Measurements from ENCODE around the gene GC. TPM values are rescaled to one million over a fixed set of nuclear protein-coding genes. Genes with fewer than 3 reads are reported as not detected.

GC gene
- total RNA-seq, 2 experiments from 2014 or later, result not detected

- DNase-seq, result no peak
- Mint-ChIP-seq H3K27ac (no peak overlapping the region), H3K27me3 (no peaks in the 10 kb centered on the region), H3K4me3 (no peak overlapping the region), H3K4me1 (ENCODE audit: low read depth) (no peaks in the 10 kb centered on the region), H3K9me3 (no peaks in the 10 kb centered on the region), H3K36me3 (ENCODE audit: low read depth) (no peaks in the 10 kb centered on the region)
- CTCF ChIA-PET, result no interaction called here
- ATAC-seq (ENCODE audit: poor library complexity), result no peak
- intact Hi-C loops (cut with DNase I, micrococcal nuclease), result no loop called here
- H3K27me3 ChIP-seq (ENCODE audit: control insufficient read depth in 1 of 2, insufficient read depth in 2 of 2, low read length in 2 of 2), result no peaks in the 10 kb centered on the region
- H3K4me3 ChIP-seq (ENCODE audit: low read length), result no peak overlapping the region
- H3K4me1 ChIP-seq (ENCODE audit: insufficient read depth, low read length), result no peaks in the 10 kb centered on the region
- POLR2A ChIA-PET, result no interaction called here
- no peak for TF ChIP-seq CTCF (IDR thresholded peaks at IDR 0.05)
- no peak overlapping the region for H3K27ac ChIP-seq (ENCODE audit: low read depth in 1 of 2, low read length in 2 of 2)
- no peaks in the 10 kb centered on the region for H3K36me3 ChIP-seq (ENCODE audit: insufficient read depth, low read length)
- H3K9me3 ChIP-seq (ENCODE audit: control insufficient read depth in 1 of 2, insufficient read depth in 1 of 2, low read length in 2 of 2), result no peaks in the 10 kb centered on the region
These were observed 46.8 kb upstream of the GC start for GRCh38 chr4:71830497-71831190.

- Histone ChIP-seq H3K4me3 (ENCODE audit: low read length) (no peak overlapping the region), H3K36me3 (ENCODE audit: insufficient read depth, low read length) (no peaks in the 10 kb centered on the region), H3K27ac (ENCODE audit: low read depth in 1 of 2, low read length in 2 of 2) (no peak overlapping the region), H3K9me3 (ENCODE audit: control insufficient read depth in 1 of 2, insufficient read depth in 1 of 2, low read length in 2 of 2) (no peaks in the 10 kb centered on the region), H3K4me1 (ENCODE audit: insufficient read depth, low read length) (no peaks in the 10 kb centered on the region), H3K27me3 (ENCODE audit: control insufficient read depth in 1 of 2, insufficient read depth in 2 of 2, low read length in 2 of 2) (no peaks in the 10 kb centered on the region)
- no peak for TF ChIP-seq CTCF (IDR thresholded peaks at IDR 0.05)
- intact Hi-C loops (cut with DNase I, micrococcal nuclease), result no loop called here
- Mint-ChIP-seq H3K4me1 (ENCODE audit: low read depth) (no peaks in the 10 kb centered on the region), H3K36me3 (ENCODE audit: low read depth) (no peaks in the 10 kb centered on the region), H3K27me3 (no peaks in the 10 kb centered on the region), H3K27ac (no peak overlapping the region), H3K9me3 (no peaks in the 10 kb centered on the region), H3K4me3 (no peak overlapping the region)
- no peak for ATAC-seq (ENCODE audit: poor library complexity)
- CTCF ChIA-PET, result no interaction called here
- no peak for DNase-seq
- POLR2A ChIA-PET, result no interaction called here
These were observed 44.6 kb upstream of the GC start for GRCh38 chr4:71828470-71828869.

- Histone ChIP-seq H3K4me3 (ENCODE audit: low read length) (no peak overlapping the region), H3K27me3 (ENCODE audit: control insufficient read depth in 1 of 2, insufficient read depth in 2 of 2, low read length in 2 of 2) (no peaks in the 10 kb centered on the region), H3K9me3 (ENCODE audit: control insufficient read depth in 1 of 2, insufficient read depth in 1 of 2, low read length in 2 of 2) (no peaks in the 10 kb centered on the region), H3K27ac (ENCODE audit: low read depth in 1 of 2, low read length in 2 of 2) (no peak overlapping the region), H3K36me3 (ENCODE audit: insufficient read depth, low read length) (no peaks in the 10 kb centered on the region), H3K4me1 (ENCODE audit: insufficient read depth, low read length) (no peaks in the 10 kb centered on the region)
- ChIA-PET CTCF (no interaction called here), POLR2A (no interaction called here)
- no peaks in the 10 kb centered on the region for H3K27me3 Mint-ChIP-seq
- no peak for TF ChIP-seq CTCF (IDR thresholded peaks at IDR 0.05)
- intact Hi-C loops (cut with DNase I, micrococcal nuclease), result no loop called here
- no peak overlapping the region for H3K4me3 Mint-ChIP-seq
- no peaks in the 10 kb centered on the region for H3K36me3 Mint-ChIP-seq (ENCODE audit: low read depth)
- DNase-seq (no peak), ATAC-seq (ENCODE audit: poor library complexity) (no peak)
- no peaks in the 10 kb centered on the region for H3K9me3 Mint-ChIP-seq
- no peaks in the 10 kb centered on the region for H3K4me1 Mint-ChIP-seq (ENCODE audit: low read depth)
- no peak overlapping the region for H3K27ac Mint-ChIP-seq
These were observed 43.9 kb upstream of the GC start for GRCh38 chr4:71827826-71828225.

Data from CD4-positive, alpha-beta T cell (primary cell).